Psoas muscle (tissue), 8 donors: ENCODE results near the gene NPR3. TPM values are rescaled to one million over a fixed set of nuclear protein-coding genes. Genes with fewer than 3 reads are reported as not detected.

Experiments used
- ATAC-seq, 4 donors: fragments of 200-7000 bp; cut with Tn5 transposase; one replicate each; pipeline ENCODE4 v1.9.1; 2020; ENCODE audit warnings: moderate library complexity in 3 of 4, mild to moderate bottlenecking in 2 of 4
- DNase-seq, 2 donors: peaks; one replicate each; pipeline ENCODE4 v3.0.0-alpha.2; 2020
- H3K27ac ChIP-seq: fragments of 200-600 bp; one replicate; pipeline ENCODE4 v1.8.0; 2022
- H3K27me3 ChIP-seq, 3 donors: fragments of 200-600 bp in 1 of 3; one replicate each; pipeline versions ENCODE4 v1.6.1 to v1.8.0; 2013 to 2022; ENCODE audit warnings: low read length in 2 of 3, mild to moderate bottlenecking in 2 of 3, moderate library complexity in 1 of 3; ENCODE audit not compliant: insufficient read depth in 3 of 3
- H3K36me3 ChIP-seq, 2 donors: fragments of 200-600 bp in 1 of 2; one replicate each; pipeline versions ENCODE4 v1.6.1 to v1.8.0; 2013 to 2022; ENCODE audit warnings: low read depth in 1 of 2, mild to moderate bottlenecking in 1 of 2, moderate library complexity in 1 of 2; ENCODE audit not compliant: insufficient read depth in 1 of 2
- H3K4me1 ChIP-seq: fragments of 200-600 bp; one replicate; pipeline ENCODE4 v1.8.0; 2022
- H3K4me3 ChIP-seq: fragments of 200-600 bp; one replicate; pipeline ENCODE4 v1.8.0; 2022; ENCODE audit warnings: mild to moderate bottlenecking
- H3K9me3 ChIP-seq: fragments of 200-600 bp; one replicate; pipeline ENCODE4 v1.8.0; 2022
- WGBS, 3 donors: extraction: QIAGEN DNeasy Blood & Tissue Kit; methylation state at CpG; one replicate each; pipeline versions ENCODE4 v1.1.6 to v1.1.7; 2013; 5-methylcytosine and 5-hydroxymethylcytosine counted together
- intact Hi-C, 2 donors: fragments of 100-400 bp; cut with DNase I; formaldehyde crosslinking; loops; one replicate each; pipeline versions ENCODE4 v1.11.0 to v1.14.2; 2022
- polyA plus RNA-seq, 3 donors: library from polyadenylated mRNA; stranded (reverse); fragments of 200-250 nt; gene quantifications; one replicate each; pipeline ENCODE4 v1.2.3, GENCODE V29; 2013
- total RNA-seq, 4 donors: library from RNA; stranded (reverse); fragmentation: NEBNext Ultra II Directional in 2 of 4; extraction: Animal tissue kit (Norgen Biotek cat#: 25700) in 2 of 4; gene quantifications; one replicate each; pipeline versions ENCODE4 v1.2.1 to v1.2.4, GENCODE V29; 2021 to 2023
- TF ChIP-seq, protein P1 (sequence below): fragments of 200-600 bp; IDR thresholded peaks from one replicate; pipeline ENCODE4 v1.8.0; 2022; ENCODE audit warnings: antibody characterized with exemption
- donor health status: healthy with polysubstance abuse.
- donor health status: DM: no; HTN: no; CAD: no; lungs with moderate emphysema.
- donor health status: Bipolar disorder and iron deficiency.
- donor health status: healthy.
- donor health status: DM: yes; HTN: yes; CAD: no.
- donor health status: DM: no; HTN: no; CAD: no.
- donor health status: DM: no; HTN: no; CAD: no.
- donor health status: DM: yes; HTN: yes; CAD: no.

The NPR3 gene
- total and polyA plus RNA-seq, 7 donors = 1.6 to 44.2 (median 10.5) TPM

- no peak overlapping the region for H3K4me3 ChIP-seq
- no peaks in the 10 kb centered on the region for H3K4me1 ChIP-seq
- WGBS, 3 donors = 93 to 95% (median 95%) methylated on average over 5 of the region's 5 CpGs
- no peaks in the 10 kb centered on the region for H3K36me3 ChIP-seq
- DNase-seq (no peak), ATAC-seq (no peak)
- intact Hi-C loops = no loop called here
- H3K27me3 ChIP-seq = no peaks in the 10 kb centered on the region
- no peaks in the 10 kb centered on the region for H3K9me3 ChIP-seq
- no peak overlapping the region for H3K27ac ChIP-seq
- TF ChIP-seq, protein P1, sequence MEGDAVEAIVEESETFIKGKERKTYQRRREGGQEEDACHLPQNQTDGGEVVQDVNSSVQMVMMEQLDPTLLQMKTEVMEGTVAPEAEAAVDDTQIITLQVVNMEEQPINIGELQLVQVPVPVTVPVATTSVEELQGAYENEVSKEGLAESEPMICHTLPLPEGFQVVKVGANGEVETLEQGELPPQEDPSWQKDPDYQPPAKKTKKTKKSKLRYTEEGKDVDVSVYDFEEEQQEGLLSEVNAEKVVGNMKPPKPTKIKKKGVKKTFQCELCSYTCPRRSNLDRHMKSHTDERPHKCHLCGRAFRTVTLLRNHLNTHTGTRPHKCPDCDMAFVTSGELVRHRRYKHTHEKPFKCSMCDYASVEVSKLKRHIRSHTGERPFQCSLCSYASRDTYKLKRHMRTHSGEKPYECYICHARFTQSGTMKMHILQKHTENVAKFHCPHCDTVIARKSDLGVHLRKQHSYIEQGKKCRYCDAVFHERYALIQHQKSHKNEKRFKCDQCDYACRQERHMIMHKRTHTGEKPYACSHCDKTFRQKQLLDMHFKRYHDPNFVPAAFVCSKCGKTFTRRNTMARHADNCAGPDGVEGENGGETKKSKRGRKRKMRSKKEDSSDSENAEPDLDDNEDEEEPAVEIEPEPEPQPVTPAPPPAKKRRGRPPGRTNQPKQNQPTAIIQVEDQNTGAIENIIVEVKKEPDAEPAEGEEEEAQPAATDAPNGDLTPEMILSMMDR = no peak
These were observed 101.3 kb downstream of the NPR3 start for GRCh38 chr5:32812399-32812798.

- intact Hi-C loops = no loop called here
- H3K27me3 ChIP-seq = no peaks in the 10 kb centered on the region
- TF ChIP-seq, protein P1 = no peak
- ATAC-seq = no peak
- no peak overlapping the region for H3K27ac ChIP-seq
- no peak for DNase-seq
- H3K36me3 ChIP-seq = no peaks in the 10 kb centered on the region
- no peak overlapping the region for H3K4me3 ChIP-seq
- H3K4me1 ChIP-seq = no peaks in the 10 kb centered on the region
- H3K9me3 ChIP-seq = no peaks in the 10 kb centered on the region
These were observed 103.0 kb downstream of the NPR3 start for GRCh38 chr5:32814141-32814540.

DNA sequence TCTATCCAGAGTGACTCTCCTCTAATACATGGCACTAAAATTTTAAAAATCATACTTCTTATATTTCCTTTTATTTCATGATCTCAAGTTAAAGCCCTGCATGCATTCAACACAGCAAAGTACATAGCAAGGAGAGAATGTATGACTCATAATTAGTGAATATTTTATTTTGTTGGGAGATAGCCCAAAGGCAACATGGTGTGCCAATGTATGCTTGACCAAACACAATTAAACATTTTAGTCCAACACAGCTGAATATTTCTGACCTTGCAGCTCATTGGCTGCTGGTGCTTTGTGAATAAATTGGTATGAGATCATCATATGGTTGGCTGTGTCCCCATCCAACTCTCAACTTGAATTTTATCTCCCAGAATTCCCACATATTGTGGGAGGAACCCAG lies 103.5 kb downstream of the NPR3 start:
- DNase-seq = no peak
- Histone ChIP-seq H3K27me3 (no peaks in the 10 kb centered on the region), H3K4me1 (no peaks in the 10 kb centered on the region), H3K27ac (no peak overlapping the region), H3K36me3 (no peaks in the 10 kb centered on the region), H3K9me3 (no peaks in the 10 kb centered on the region), H3K4me3 (no peak overlapping the region)
- TF ChIP-seq, protein P1 = no peak
- intact Hi-C loops = no loop called here
- ATAC-seq = no peak

- DNase-seq = no peak
- TF ChIP-seq, protein P1 = no peak
- Histone ChIP-seq H3K36me3 (no peaks in the 10 kb centered on the region), H3K27ac (no peak overlapping the region), H3K9me3 (no peaks in the 10 kb centered on the region), H3K27me3 (no peaks in the 10 kb centered on the region), H3K4me3 (no peak overlapping the region), H3K4me1 (no peaks in the 10 kb centered on the region)
- intact Hi-C loops = no loop called here
- WGBS, 3 donors = 19 to 46% (median 27%) methylated on average over 1 of the region's 1 CpG
- no peak for ATAC-seq
These were observed 116.9 kb downstream of the NPR3 start for GRCh38 chr5:32827981-32828380.

DNA sequence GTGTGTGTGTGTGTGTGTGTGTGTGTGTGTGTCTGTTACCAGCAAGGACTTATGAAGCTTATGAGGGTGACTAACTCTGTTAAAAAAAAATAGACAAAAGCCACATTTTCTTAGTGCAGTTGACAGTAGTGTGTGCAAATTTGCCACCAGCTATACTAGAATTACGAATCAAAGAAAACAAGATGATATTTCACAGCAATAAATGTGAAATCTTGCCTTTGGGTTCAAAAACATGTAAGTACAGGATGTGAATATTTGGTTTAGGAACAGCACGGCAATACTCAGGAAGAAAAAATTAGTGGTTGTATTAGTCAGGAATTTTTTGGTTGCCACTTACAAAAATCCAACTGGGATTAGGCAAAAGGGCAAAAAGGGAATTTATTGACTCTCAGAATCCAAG lies 117.4 kb downstream of the NPR3 start:
- no peaks in the 10 kb centered on the region for H3K9me3 ChIP-seq

More for the DNA sequence above, 117.4 kb downstream of the NPR3 start:
- Histone ChIP-seq H3K27me3 (no peaks in the 10 kb centered on the region), H3K4me1 (no peaks in the 10 kb centered on the region), H3K27ac (no peak overlapping the region), H3K36me3 (no peaks in the 10 kb centered on the region), H3K4me3 (no peak overlapping the region)
- DNase-seq = no peak
- no peak for ATAC-seq
- WGBS, 3 donors = 60 to 67% (median 65%) methylated on average over 2 of the region's 2 CpGs
- intact Hi-C loops = no loop called here
- TF ChIP-seq, protein P1 = no peak
